DOHH2 (cell line): ENCODE measurements around the gene PRDM5.

ENCODE experiments used
- H3F3A ChIP-seq: fragments of 200-600 bp; sonication (generic), shearing (Covaris generic); 2 replicates; pipeline ENCODE4 v1.6.0; 2016; ENCODE audit warnings: antibody characterized with exemption, mild to moderate bottlenecking; ENCODE audit not compliant: control insufficient read depth, insufficient read depth
- H3K27ac ChIP-seq: fragments of 200-600 bp; sonication (generic); 2 replicates; pipeline ENCODE4 v1.5.1; 2014; ENCODE audit warnings: low read depth, mild to moderate bottlenecking, low read length, moderate library complexity
- H3K27me3 ChIP-seq: fragments of 200-600 bp; sonication (generic); 2 replicates; pipeline ENCODE4 v1.6.1; 2014; ENCODE audit warnings: mild to moderate bottlenecking, low read length, mixed read lengths; ENCODE audit not compliant: control insufficient read depth
- H3K36me3 ChIP-seq: fragments of 200-600 bp; sonication (generic); 2 replicates; pipeline ENCODE4 v1.6.1; 2014; ENCODE audit warnings: mild to moderate bottlenecking, low read length, moderate library complexity, mixed read lengths; ENCODE audit not compliant: control insufficient read depth
- H3K4me1 ChIP-seq: fragments of 200-600 bp; sonication (generic); 2 replicates; pipeline ENCODE4 v1.6.1; 2014; ENCODE audit warnings: mild to moderate bottlenecking, low read length, mixed read lengths; ENCODE audit not compliant: control insufficient read depth
- H3K4me2 ChIP-seq: fragments of 200-600 bp; sonication (generic); 2 replicates; pipeline ENCODE4 v1.6.0; 2014; ENCODE audit warnings: mild to moderate bottlenecking, low read length, moderate library complexity
- H3K4me3 ChIP-seq: fragments of 200-600 bp; sonication (generic); 2 replicates; pipeline ENCODE4 v1.5.1; 2014; ENCODE audit warnings: mild to moderate bottlenecking, low read length, mixed read lengths
- H3K79me2 ChIP-seq: fragments of 200-600 bp; sonication (generic); 2 replicates; pipeline ENCODE4 v1.6.1; 2014; ENCODE audit warnings: mild to moderate bottlenecking, low read length, mixed read lengths; ENCODE audit not compliant: control insufficient read depth
- H3K9me2 ChIP-seq: fragments of 200-600 bp; sonication (generic); replicated peaks from 2 replicates; pipeline ENCODE4 v1.6.1; 2014; ENCODE audit warnings: mild to moderate bottlenecking, low read length, mixed read lengths; ENCODE audit not compliant: control insufficient read depth
- H3K9me3 ChIP-seq: fragments of 200-600 bp; sonication (generic); 2 replicates; pipeline ENCODE4 v1.6.1; 2014; ENCODE audit warnings: antibody characterized with exemption, low read length, mixed read lengths; ENCODE audit not compliant: control insufficient read depth, insufficient read depth
- H4K20me1 ChIP-seq: fragments of 200-600 bp; sonication (generic); 2 replicates; pipeline ENCODE4 v1.6.0; 2014; ENCODE audit warnings: low read depth, mild to moderate bottlenecking, antibody characterized with exemption, low read length, moderate library complexity; ENCODE audit not compliant: control insufficient read depth, insufficient read depth
- EZH2phosphoT487 ChIP-seq: fragments of 200-600 bp; sonication (generic); IDR thresholded peaks from 2 replicates; pipeline ENCODE4 v1.6.1; 2017; ENCODE audit warnings: borderline replicate concordance, mild to moderate bottlenecking, antibody characterized with exemption, low read length, moderate library complexity, mixed read lengths
- TF ChIP-seq, protein P1 (sequence below): fragments of 200-600 bp; sonication (generic); IDR thresholded peaks from one replicate; pipeline ENCODE4 v1.5.1; 2014; ENCODE audit warnings: antibody characterized with exemption, mild to moderate bottlenecking, low read depth, low read length; ENCODE audit not compliant: poor library complexity, severe bottlenecking

PRDM5 gene

GRCh38 chr4:120819805-120820437 lies 102.6 kb downstream of the PRDM5 start:
- Histone ChIP-seq H3K27me3 (no peaks in the 10 kb centered on the region), H4K20me1 (no peaks in the 10 kb centered on the region), H3F3A (no peaks in the 10 kb centered on the region), H3K4me1 (no peaks in the 10 kb centered on the region), H3K79me2 (no peaks in the 10 kb centered on the region), H3K4me3 (no peak overlapping the region), H3K9me3 (no peaks in the 10 kb centered on the region), H3K4me2 (no peak overlapping the region), H3K36me3 (no peaks in the 10 kb centered on the region), H3K9me2 (no peaks in the 10 kb centered on the region), H3K27ac (no peak overlapping the region)
- TF ChIP-seq, protein P1, sequence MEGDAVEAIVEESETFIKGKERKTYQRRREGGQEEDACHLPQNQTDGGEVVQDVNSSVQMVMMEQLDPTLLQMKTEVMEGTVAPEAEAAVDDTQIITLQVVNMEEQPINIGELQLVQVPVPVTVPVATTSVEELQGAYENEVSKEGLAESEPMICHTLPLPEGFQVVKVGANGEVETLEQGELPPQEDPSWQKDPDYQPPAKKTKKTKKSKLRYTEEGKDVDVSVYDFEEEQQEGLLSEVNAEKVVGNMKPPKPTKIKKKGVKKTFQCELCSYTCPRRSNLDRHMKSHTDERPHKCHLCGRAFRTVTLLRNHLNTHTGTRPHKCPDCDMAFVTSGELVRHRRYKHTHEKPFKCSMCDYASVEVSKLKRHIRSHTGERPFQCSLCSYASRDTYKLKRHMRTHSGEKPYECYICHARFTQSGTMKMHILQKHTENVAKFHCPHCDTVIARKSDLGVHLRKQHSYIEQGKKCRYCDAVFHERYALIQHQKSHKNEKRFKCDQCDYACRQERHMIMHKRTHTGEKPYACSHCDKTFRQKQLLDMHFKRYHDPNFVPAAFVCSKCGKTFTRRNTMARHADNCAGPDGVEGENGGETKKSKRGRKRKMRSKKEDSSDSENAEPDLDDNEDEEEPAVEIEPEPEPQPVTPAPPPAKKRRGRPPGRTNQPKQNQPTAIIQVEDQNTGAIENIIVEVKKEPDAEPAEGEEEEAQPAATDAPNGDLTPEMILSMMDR, result no peak
- no peak for TF ChIP-seq EZH2phosphoT487

DNA sequence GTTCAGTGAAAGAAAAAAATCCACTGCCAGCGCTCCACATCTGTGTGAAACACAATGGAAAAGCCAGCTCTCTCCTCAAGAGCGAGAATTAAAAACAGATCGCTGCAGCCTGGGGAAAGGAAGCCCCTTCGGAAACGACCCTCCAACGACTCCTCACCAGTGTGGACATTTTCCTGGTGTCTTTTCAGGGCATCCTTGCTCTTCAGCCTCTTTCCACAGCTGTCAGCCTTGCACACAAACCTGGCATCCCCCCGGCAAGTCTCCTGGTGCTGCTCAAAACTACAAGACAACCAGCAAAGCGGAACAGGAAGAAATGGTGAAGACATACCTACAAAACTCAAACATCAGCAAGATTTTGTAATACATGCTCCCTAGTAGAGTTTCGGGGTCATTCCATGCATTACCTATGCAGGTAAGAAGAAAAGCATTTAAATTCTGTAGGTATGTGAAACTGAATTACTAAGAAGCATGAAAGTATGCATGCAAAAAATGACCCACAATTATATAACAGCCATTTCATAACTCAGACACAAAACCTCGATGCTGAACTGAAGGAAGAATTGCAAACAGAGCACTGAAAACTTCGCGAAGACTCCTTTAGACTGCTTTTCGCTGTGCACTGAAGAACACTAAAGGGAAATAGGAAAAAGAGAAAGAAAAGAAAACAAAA lies 106.1 kb downstream of the PRDM5 start:
- Histone ChIP-seq H3K27me3 (no peaks in the 10 kb centered on the region), H3F3A (no peaks in the 10 kb centered on the region), H4K20me1 (no peaks in the 10 kb centered on the region), H3K4me1 (no peaks in the 10 kb centered on the region), H3K27ac (no peak overlapping the region), H3K36me3 (no peaks in the 10 kb centered on the region), H3K4me2 (no peak overlapping the region), H3K9me2 (no peaks in the 10 kb centered on the region), H3K4me3 (no peak overlapping the region), H3K9me3 (no peaks in the 10 kb centered on the region), H3K79me2 (no peaks in the 10 kb centered on the region)
- no peak for TF ChIP-seq EZH2phosphoT487
- TF ChIP-seq, protein P1, result no peak

- H3K27me3 ChIP-seq, result no peaks in the 10 kb centered on the region
- no peaks in the 10 kb centered on the region for H3K9me3 ChIP-seq
- no peaks in the 10 kb centered on the region for H3K4me1 ChIP-seq
- no peaks in the 10 kb centered on the region for H3K9me2 ChIP-seq
- H3K4me3 ChIP-seq, result no peak overlapping the region
- no peaks in the 10 kb centered on the region for H3K36me3 ChIP-seq
- H3K27ac ChIP-seq, result no peak overlapping the region
- H3K79me2 ChIP-seq, result no peaks in the 10 kb centered on the region
- no peaks in the 10 kb centered on the region for H3F3A ChIP-seq
- TF ChIP-seq, protein P1, result no peak
- TF ChIP-seq EZH2phosphoT487, result no peak
- no peaks in the 10 kb centered on the region for H4K20me1 ChIP-seq
- no peak overlapping the region for H3K4me2 ChIP-seq
Measured at GRCh38 chr4:120815361-120815760, 107.2 kb downstream of the PRDM5 start.
